ENCODE measurements around the gene HDAC8. TPM values are rescaled to one million over a fixed set of nuclear protein-coding genes. Genes with fewer than 3 reads are reported as not detected.
"Not testable (repeated sequence)": the region's sequence is repeated elsewhere in the genome, so short reads cannot be mapped to it uniquely, and the experiment has no call there.

The HDAC8 gene
- total RNA-seq, 4 donors from 2014 or later: 9.0 to 18.1 (median 14.2) TPM

GRCh38 chrX:72609313-72609712 lies 36.7 kb upstream of the HDAC8 start:
- Histone ChIP-seq H3K9me3 (no peaks in the 10 kb centered on the region), H3K36me3 (no peaks in the 10 kb centered on the region), H3K4me1 (no peaks in the 10 kb centered on the region), H3K27ac (no peak overlapping the region), H3K27me3 (no peaks in the 10 kb centered on the region), H3K4me3 (no peak overlapping the region)
- intact Hi-C loops (cut with DNase I; ENCODE audit: low total_unique reads): no loop called here
- ATAC-seq (no peak), DNase-seq (no peak)
- in situ Hi-C loops (cut with MboI; ENCODE audit: low sequenced_read_pairs in 4 of 4): no loop called here
- no peak for TF ChIP-seq POLR2A (IDR thresholded peaks at IDR 0.05)
- TF ChIP-seq CTCF (IDR thresholded peaks at IDR 0.05 in 4 of 5, conservative IDR thresholded peaks at IDR 0.05 in 1 of 5): no peak

- peak overlapping the region in 2 of 4 donors; percentile 30 to 55 for H3K27ac ChIP-seq
- peak; percentile 39 to 61 for ATAC-seq
These were observed 32.1 kb upstream of the HDAC8 start for GRCh38 chrX:72604705-72605104.

GRCh38 chrX:72604112-72604511 lies 31.5 kb upstream of the HDAC8 start:
- H3K4me3 ChIP-seq: no peak overlapping the region
- intact Hi-C loops (cut with DNase I; ENCODE audit: low total_unique reads) (no loop called here), in situ Hi-C loops (cut with MboI; ENCODE audit: low sequenced_read_pairs in 4 of 4) (no loop called here)
- H3K4me1 ChIP-seq: no peaks in the 10 kb centered on the region
- no peaks in the 10 kb centered on the region for H3K9me3 ChIP-seq
- ATAC-seq: no peak
- peaks cover 0 to 5% of the 10 kb centered on the region in 2 donors for H3K36me3 ChIP-seq
- H3K27ac ChIP-seq: peak overlapping the region in 2 of 4 donors; percentile 30 to 55
- H3K27me3 ChIP-seq: no peaks in the 10 kb centered on the region
- DNase-seq: no peak
- TF ChIP-seq POLR2A (IDR thresholded peaks at IDR 0.05) (no peak), CTCF (IDR thresholded peaks at IDR 0.05 in 4 of 5, conservative IDR thresholded peaks at IDR 0.05 in 1 of 5) (no peak)

More at GRCh38 chrX:72604705-72605104, 32.1 kb upstream of the HDAC8 start:
- Histone ChIP-seq H3K9me3 (no peaks in the 10 kb centered on the region), H3K36me3 (peaks cover 0 to 5% of the 10 kb centered on the region in 2 donors), H3K4me3 (no peak overlapping the region), H3K27me3 (no peaks in the 10 kb centered on the region), H3K4me1 (no peaks in the 10 kb centered on the region)
- TF ChIP-seq CTCF (IDR thresholded peaks at IDR 0.05 in 4 of 5, conservative IDR thresholded peaks at IDR 0.05 in 1 of 5) (no peak), POLR2A (IDR thresholded peaks at IDR 0.05) (no peak)
- in situ Hi-C loops (cut with MboI; ENCODE audit: low sequenced_read_pairs in 4 of 4): no loop called here
- DNase-seq: no peak
- intact Hi-C loops (cut with DNase I; ENCODE audit: low total_unique reads): no loop called here

- not testable (repeated sequence) for H3K27ac ChIP-seq
These were observed 18.4 kb upstream of the HDAC8 start for GRCh38 chrX:72591038-72591437.

GRCh38 chrX:72584163-72584562 lies 11.5 kb upstream of the HDAC8 start:
- H3K9me3 ChIP-seq: no peaks in the 10 kb centered on the region
- H3K27ac ChIP-seq: no peak overlapping the region
- H3K4me3 ChIP-seq: no peak overlapping the region
- ATAC-seq: no peak
- in situ Hi-C loops (cut with MboI; ENCODE audit: low sequenced_read_pairs in 4 of 4) (no loop called here), intact Hi-C loops (cut with DNase I; ENCODE audit: low total_unique reads) (no loop called here)
- H3K36me3 ChIP-seq: peaks cover 0 to 15% of the 10 kb centered on the region in 2 donors
- no peaks in the 10 kb centered on the region for H3K27me3 ChIP-seq
- no peak for DNase-seq
- H3K4me1 ChIP-seq: no peaks in the 10 kb centered on the region
- TF ChIP-seq POLR2A (IDR thresholded peaks at IDR 0.05) (no peak), CTCF (IDR thresholded peaks at IDR 0.05 in 4 of 5, conservative IDR thresholded peaks at IDR 0.05 in 1 of 5) (no peak)

More at GRCh38 chrX:72591038-72591437, 18.4 kb upstream of the HDAC8 start:
- H3K4me3 ChIP-seq; H3K27me3 ChIP-seq; in situ Hi-C loops (cut with MboI; ENCODE audit: low sequenced_read_pairs in 4 of 4); H3K9me3 ChIP-seq; DNase-seq; H3K4me1 ChIP-seq; ATAC-seq; H3K36me3 ChIP-seq: not testable (repeated sequence)
- intact Hi-C loops (cut with DNase I; ENCODE audit: low total_unique reads): loop anchor here (10.0 kb wide), 1 partner anchor 54 kb away; no protein-coding TSS in a partner anchor

Measured in gastrocnemius medialis (tissue), 4 donors.